ENCODE results near the gene MAPK10. TPM values are rescaled to one million over a fixed set of nuclear protein-coding genes. Genes with fewer than 3 reads are reported as not detected.
A peak's percentile ranks its signal among the peaks of the same experiment; 100 is the strongest.

MAPK10 gene
- polyA plus RNA-seq, 1 donor (not counting 4 experiments of a cell fraction or from before 2014, with no cell fraction given): 8.2 TPM

GRCh38 chr4:86048426-86048825, 311.4 kb downstream of the MAPK10 start:
- H2AFZ ChIP-seq (ENCODE audit: control insufficient read depth, low read length): no peak overlapping the region
- no peak overlapping the region for H3K9ac ChIP-seq (ENCODE audit: control insufficient read depth, extremely low read depth, insufficient read depth, low read length)
- no peak overlapping the region for H3K27ac ChIP-seq (ENCODE audit: control insufficient read depth, insufficient read depth, low read length)
- peaks cover 8% of the 10 kb centered on the region for H3K4me1 ChIP-seq (ENCODE audit: control insufficient read depth, extremely low read depth, insufficient read depth, low read length)
- H3K9me1 ChIP-seq (ENCODE audit: control insufficient read depth, extremely low read depth, insufficient read depth, low read length): no peaks in the 10 kb centered on the region
- no peak for TF ChIP-seq CTCF (optimal IDR thresholded peaks at IDR 0.05 in 1 of 3, IDR thresholded peaks at IDR 0.05 in 1 of 3, conservative IDR thresholded peaks at IDR 0.05 in 1 of 3; ENCODE audit: extremely low read depth in 1 of 3, insufficient read depth in 2 of 3, low read length in 3 of 3)
- TF ChIP-seq EZH2 (IDR thresholded peaks at IDR 0.05; ENCODE audit: low read length): no peak
- H3K79me2 ChIP-seq (ENCODE audit: control insufficient read depth, insufficient read depth, low read length): no peaks in the 10 kb centered on the region
- no peaks in the 10 kb centered on the region for H4K20me1 ChIP-seq (ENCODE audit: control insufficient read depth, extremely low read depth, insufficient read depth, low read length)
- peak; percentile 93 for FAIRE-seq
- H3K27me3 ChIP-seq (ENCODE audit: control insufficient read depth, extremely low read depth, insufficient read depth, low read length): no peaks in the 10 kb centered on the region
- dilution Hi-C loops (cut with MboI; ENCODE audit: extremely low pct_ligation_motif_present, low sequenced_read_pairs): no loop called here
- no peak overlapping the region for H3K4me3 ChIP-seq (ENCODE audit: control insufficient read depth in 2 of 3, extremely low read depth in 1 of 3, insufficient read depth in 2 of 3, low read depth in 1 of 3, low read length in 3 of 3)
- no peaks in the 10 kb centered on the region for H3K9me3 ChIP-seq (ENCODE audit: control insufficient read depth, low read depth, low read length)
- H3K4me2 ChIP-seq (ENCODE audit: control insufficient read depth, extremely low read depth, insufficient read depth, low read depth, low read length): no peak overlapping the region
- H3K36me3 ChIP-seq (ENCODE audit: control insufficient read depth in 2 of 2, extremely low read depth in 1 of 2, insufficient read depth in 2 of 2, low read length in 2 of 2): no peaks in the 10 kb centered on the region
- no peak for DNase-seq (ENCODE audit: low read depth, low spot score)

- Histone ChIP-seq H3K9ac (ENCODE audit: control insufficient read depth, extremely low read depth, insufficient read depth, low read length) (no peak overlapping the region), H3K4me1 (ENCODE audit: control insufficient read depth, extremely low read depth, insufficient read depth, low read length) (peaks cover 3% of the 10 kb centered on the region), H3K27me3 (ENCODE audit: control insufficient read depth, extremely low read depth, insufficient read depth, low read length) (no peaks in the 10 kb centered on the region), H3K4me3 (ENCODE audit: control insufficient read depth in 2 of 3, extremely low read depth in 1 of 3, insufficient read depth in 2 of 3, low read depth in 1 of 3, low read length in 3 of 3) (no peak overlapping the region), H3K27ac (ENCODE audit: control insufficient read depth, insufficient read depth, low read length) (no peak overlapping the region), H2AFZ (ENCODE audit: control insufficient read depth, low read length) (no peak overlapping the region), H3K9me1 (ENCODE audit: control insufficient read depth, extremely low read depth, insufficient read depth, low read length) (no peaks in the 10 kb centered on the region), H3K36me3 (ENCODE audit: control insufficient read depth in 2 of 2, extremely low read depth in 1 of 2, insufficient read depth in 2 of 2, low read length in 2 of 2) (no peaks in the 10 kb centered on the region), H3K79me2 (ENCODE audit: control insufficient read depth, insufficient read depth, low read length) (no peaks in the 10 kb centered on the region), H3K9me3 (ENCODE audit: control insufficient read depth, low read depth, low read length) (no peaks in the 10 kb centered on the region), H3K4me2 (ENCODE audit: control insufficient read depth, extremely low read depth, insufficient read depth, low read depth, low read length) (no peak overlapping the region), H4K20me1 (ENCODE audit: control insufficient read depth, extremely low read depth, insufficient read depth, low read length) (no peaks in the 10 kb centered on the region)
- FAIRE-seq (no peak), DNase-seq (ENCODE audit: low read depth, low spot score) (no peak)
- dilution Hi-C loops (cut with MboI; ENCODE audit: extremely low pct_ligation_motif_present, low sequenced_read_pairs): no loop called here
- no peak for TF ChIP-seq EZH2 (IDR thresholded peaks at IDR 0.05; ENCODE audit: low read length)
- no peak for TF ChIP-seq CTCF (optimal IDR thresholded peaks at IDR 0.05 in 1 of 3, IDR thresholded peaks at IDR 0.05 in 1 of 3, conservative IDR thresholded peaks at IDR 0.05 in 1 of 3; ENCODE audit: extremely low read depth in 1 of 3, insufficient read depth in 2 of 3, low read length in 3 of 3)
Observed at GRCh38 chr4:86044593-86044985, 315.3 kb downstream of the MAPK10 start.

All from keratinocyte (primary cell).